ENCODE results near the gene SMU1.

- TF ChIP-seq, protein P1, sequence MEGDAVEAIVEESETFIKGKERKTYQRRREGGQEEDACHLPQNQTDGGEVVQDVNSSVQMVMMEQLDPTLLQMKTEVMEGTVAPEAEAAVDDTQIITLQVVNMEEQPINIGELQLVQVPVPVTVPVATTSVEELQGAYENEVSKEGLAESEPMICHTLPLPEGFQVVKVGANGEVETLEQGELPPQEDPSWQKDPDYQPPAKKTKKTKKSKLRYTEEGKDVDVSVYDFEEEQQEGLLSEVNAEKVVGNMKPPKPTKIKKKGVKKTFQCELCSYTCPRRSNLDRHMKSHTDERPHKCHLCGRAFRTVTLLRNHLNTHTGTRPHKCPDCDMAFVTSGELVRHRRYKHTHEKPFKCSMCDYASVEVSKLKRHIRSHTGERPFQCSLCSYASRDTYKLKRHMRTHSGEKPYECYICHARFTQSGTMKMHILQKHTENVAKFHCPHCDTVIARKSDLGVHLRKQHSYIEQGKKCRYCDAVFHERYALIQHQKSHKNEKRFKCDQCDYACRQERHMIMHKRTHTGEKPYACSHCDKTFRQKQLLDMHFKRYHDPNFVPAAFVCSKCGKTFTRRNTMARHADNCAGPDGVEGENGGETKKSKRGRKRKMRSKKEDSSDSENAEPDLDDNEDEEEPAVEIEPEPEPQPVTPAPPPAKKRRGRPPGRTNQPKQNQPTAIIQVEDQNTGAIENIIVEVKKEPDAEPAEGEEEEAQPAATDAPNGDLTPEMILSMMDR (IDR thresholded peaks at IDR 0.05; ENCODE audit: low read depth, low read length) = no peak
- no peak for TF ChIP-seq EZH2phosphoT487 (IDR thresholded peaks at IDR 0.05; ENCODE audit: low read depth)
These were observed 5.7 kb upstream of the SMU1 start for GRCh38 chr9:33082128-33082527.
